ENCODE measurements around the gene KY. TPM values are rescaled to one million over a fixed set of nuclear protein-coding genes. Genes with fewer than 3 reads are reported as not detected.

KY gene
- total and polyA plus RNA-seq, 2 of the 8 experiments (the other 6 are each of a cell fraction or from before 2014, with no cell fraction given): not detected

- no peak for TF ChIP-seq CBX8 (IDR thresholded peaks at IDR 0.05; ENCODE audit: borderline replicate concordance, low read depth, low read length)
- TF ChIP-seq CTBP2 (IDR thresholded peaks at IDR 0.05; ENCODE audit: borderline replicate concordance, insufficient read depth, insufficient read length, low read length): no peak
- no peak for TF ChIP-seq SP1 (IDR thresholded peaks at IDR 0.05; ENCODE audit: low read depth, low read length)
Measured at GRCh38 chr3:134680796-134681521, 30.1 kb upstream of the KY start (continued).

Measured in H1 (cell line).